A673 (cell line): ENCODE measurements around the gene CPNE8. TPM values are rescaled to one million over a fixed set of nuclear protein-coding genes. Genes with fewer than 3 reads are reported as not detected.

ENCODE experiments used
- BruUV-seq: library from RNA; stranded (reverse); fragments of 400-500 nt; replicated peaks from 2 replicates; lab custom pipeline; 2021; lab: Mats Ljungman, UMichigan
- CTCF ChIA-PET: fragments of 300-600 bp; sonication (Branson Sonifier 250); formaldehyde crosslinking; loops from one replicate; lab custom pipeline; 2022; ENCODE audit warnings: antibody characterized with exemption; lab: Charles Lee
- POLR2A ChIA-PET: fragments of 300-600 bp; sonication (Branson Sonifier 250); formaldehyde crosslinking; loops from one replicate; lab custom pipeline; 2022; ENCODE audit warnings: antibody characterized with exemption; ENCODE audit not compliant: low non-redundant PET; lab: Charles Lee
- DNase-seq: peaks from one replicate; pipeline ENCODE4 v3.0.0-alpha.2; 2015; ENCODE audit warnings: low spot score
- H3K27ac ChIP-seq: fragments of 200-600 bp; sonication (generic); 2 replicates; pipeline ENCODE4 v1.5.1; 2016; ENCODE audit warnings: mixed run types, low read depth, mild to moderate bottlenecking, mixed read lengths, antibody characterized with exemption, low read length; ENCODE audit not compliant: poor library complexity, severe bottlenecking
- H3K27me3 ChIP-seq: fragments of 200-600 bp; sonication (generic); replicated peaks from 2 replicates; pipeline ENCODE4 v1.6.1; 2017; ENCODE audit warnings: mixed run types, low read depth, mild to moderate bottlenecking, mixed read lengths, antibody characterized with exemption, low read length; ENCODE audit not compliant: insufficient read depth, poor library complexity
- H3K36me3 ChIP-seq: fragments of 200-600 bp; sonication (generic); 2 replicates; pipeline ENCODE4 v1.6.1; 2016; ENCODE audit warnings: mixed run types, mild to moderate bottlenecking, mixed read lengths, antibody characterized with exemption, low read length; ENCODE audit not compliant: insufficient read depth, poor library complexity, severe bottlenecking
- H3K4me1 ChIP-seq: fragments of 200-600 bp; sonication (generic); 2 replicates; pipeline ENCODE4 v1.6.1; 2017; ENCODE audit warnings: mixed run types, mild to moderate bottlenecking, mixed read lengths, antibody characterized with exemption, low read length; ENCODE audit not compliant: insufficient read depth, poor library complexity, severe bottlenecking
- H3K4me3 ChIP-seq: fragments of 200-600 bp; sonication (generic); 2 replicates; pipeline ENCODE4 v1.5.1; 2016; ENCODE audit warnings: low read depth, mixed run types, mild to moderate bottlenecking, mixed read lengths, low read length; ENCODE audit not compliant: poor library complexity, severe bottlenecking
- H3K9me3 ChIP-seq: fragments of 200-600 bp; sonication (generic); 2 replicates; pipeline ENCODE4 v1.6.1; 2016; ENCODE audit warnings: mixed run types, low read depth, mild to moderate bottlenecking, mixed read lengths, antibody characterized with exemption, low read length; ENCODE audit not compliant: poor library complexity, severe bottlenecking
- CTCF ChIP-seq: fragments of 300-800, 200-600 bp; sonication (generic); conservative IDR thresholded peaks from 2 replicates; pipeline ENCODE4 v1.5.1; 2017; ENCODE audit warnings: low read depth, mild to moderate bottlenecking, antibody characterized with exemption, low read length, moderate library complexity, mixed read lengths
- EZH2 ChIP-seq: fragments of 200-600 bp; sonication (generic); IDR thresholded peaks from 2 replicates; pipeline ENCODE4 v1.6.1; 2017; ENCODE audit warnings: borderline replicate concordance, low read depth, mild to moderate bottlenecking, mixed read lengths, antibody characterized with exemption, low read length; ENCODE audit not compliant: poor library complexity, severe bottlenecking
- intact Hi-C: fragments of 100-400 bp; cut with micrococcal nuclease; formaldehyde crosslinking; loops from one replicate; pipeline ENCODE4 v1.10.0; 2022; ENCODE audit not compliant: unreplicated experiment
- total RNA-seq: library from RNA; stranded (reverse); gene quantifications from 2 replicates; pipeline ENCODE4 v1.2.3, GENCODE V29; 2021

The CPNE8 gene
- total RNA-seq, 1 experiment from 2014 or later: 1.3 TPM

GRCh38 chr12:38903596-38903995 is 1.8 kb downstream of the CPNE8 start:
- CTCF ChIA-PET: no interaction called here
- peaks cover 15% of the 10 kb centered on the region for H3K27me3 ChIP-seq
- POLR2A ChIA-PET: no interaction called here
- no TSS peak for BruUV-seq
- no peak for TF ChIP-seq EZH2
- no peak for DNase-seq
- no peak overlapping the region for H3K27ac ChIP-seq
- intact Hi-C loops: no loop called here
- no peaks in the 10 kb centered on the region for H3K4me1 ChIP-seq
- H3K36me3 ChIP-seq: no peaks in the 10 kb centered on the region
- no peak overlapping the region for H3K4me3 ChIP-seq
- no peaks in the 10 kb centered on the region for H3K9me3 ChIP-seq

- Histone ChIP-seq H3K4me1 (no peaks in the 10 kb centered on the region), H3K27ac (no peak overlapping the region), H3K36me3 (no peaks in the 10 kb centered on the region), H3K9me3 (no peaks in the 10 kb centered on the region), H3K4me3 (no peak overlapping the region), H3K27me3 (no peaks in the 10 kb centered on the region)
- no peak for DNase-seq
- intact Hi-C loops: no loop called here
- BruUV-seq: no TSS peak
- ChIA-PET POLR2A (no interaction called here), CTCF (no interaction called here)
- TF ChIP-seq CTCF (no peak), EZH2 (no peak)
Measured at GRCh38 chr12:38898001-38898684, 7.2 kb downstream of the CPNE8 start.

- POLR2A ChIA-PET: no interaction called here
- no peak for DNase-seq
Measured at GRCh38 chr12:38895446-38895845, 9.9 kb downstream of the CPNE8 start.

More at GRCh38 chr12:38895446-38895845, 9.9 kb downstream of the CPNE8 start:
- Histone ChIP-seq H3K36me3 (no peaks in the 10 kb centered on the region), H3K4me3 (no peak overlapping the region), H3K9me3 (no peaks in the 10 kb centered on the region), H3K27me3 (no peaks in the 10 kb centered on the region), H3K27ac (no peak overlapping the region), H3K4me1 (no peaks in the 10 kb centered on the region)
- CTCF ChIA-PET: no interaction called here
- no TSS peak for BruUV-seq
- no peak for TF ChIP-seq EZH2
- TF ChIP-seq CTCF: no peak
- intact Hi-C loops: no loop called here
